Muscle layer of duodenum (tissue), 2 donors: ENCODE measurements around the gene ATP1B3.
"Not testable (repeated sequence)": the region's sequence is repeated elsewhere in the genome, so short reads cannot be mapped to it uniquely, and the experiment has no call there.

Experiments
- H3K27ac ChIP-seq: one replicate; pipeline ENCODE4 v1.7.0; 2013; ENCODE audit warnings: mild to moderate bottlenecking, low read length
- H3K27me3 ChIP-seq: one replicate; pipeline ENCODE4 v1.7.0; 2013; ENCODE audit warnings: low read depth, mild to moderate bottlenecking, control low read depth, low read length
- H3K36me3 ChIP-seq, 2 donors: one replicate each; pipeline ENCODE4 v1.7.0; 2013; ENCODE audit warnings: low read length in 2 of 2, control low read depth in 1 of 2, mild to moderate bottlenecking in 1 of 2; ENCODE audit not compliant: insufficient read depth in 2 of 2, control insufficient read depth in 1 of 2
- H3K4me1 ChIP-seq, 2 donors: one replicate each; pipeline ENCODE4 v1.7.0; 2013; ENCODE audit warnings: low read length in 2 of 2, mild to moderate bottlenecking in 2 of 2, control low read depth in 1 of 2, moderate library complexity in 1 of 2; ENCODE audit not compliant: insufficient read depth in 2 of 2, control insufficient read depth in 1 of 2
- H3K4me3 ChIP-seq, 2 donors: one replicate each; pipeline ENCODE4 v1.7.0; 2013; ENCODE audit warnings: low read length in 2 of 2, low read depth in 1 of 2, mild to moderate bottlenecking in 1 of 2
- H3K9me3 ChIP-seq, 2 donors: one replicate each; pipeline ENCODE4 v1.7.0; 2013; ENCODE audit warnings: low read length in 2 of 2, control low read depth in 1 of 2, mild to moderate bottlenecking in 1 of 2; ENCODE audit not compliant: control insufficient read depth in 1 of 2
- donor health status: healthy.

ATP1B3 gene

GRCh38 chr3:141881702-141882101 lies 5.3 kb downstream of the ATP1B3 start:
- no peaks in the 10 kb centered on the region for H3K9me3 ChIP-seq
- H3K4me1 ChIP-seq = peaks cover 0 to 16% of the 10 kb centered on the region in 2 donors
- H3K27me3 ChIP-seq = no peaks in the 10 kb centered on the region
- no peak overlapping the region for H3K4me3 ChIP-seq
- no peak overlapping the region for H3K27ac ChIP-seq
- H3K36me3 ChIP-seq = peaks cover 0 to 1% of the 10 kb centered on the region in 2 donors

- Histone ChIP-seq H3K27ac (no peak overlapping the region), H3K4me3 (no peak overlapping the region), H3K27me3 (no peaks in the 10 kb centered on the region), H3K9me3 (no peaks in the 10 kb centered on the region), H3K4me1 (no peaks in the 10 kb centered on the region), H3K36me3 (peaks cover 0 to 5% of the 10 kb centered on the region in 2 donors)
These were observed 10.6 kb downstream of the ATP1B3 start for GRCh38 chr3:141887051-141887450.

- not testable (repeated sequence) for H3K27me3 ChIP-seq, H3K36me3 ChIP-seq, H3K9me3 ChIP-seq, H3K4me3 ChIP-seq, H3K27ac ChIP-seq, H3K4me1 ChIP-seq
These were observed 12.1 kb downstream of the ATP1B3 start for GRCh38 chr3:141888548-141888947.

- H3K27me3 ChIP-seq = no peaks in the 10 kb centered on the region
- no peak overlapping the region for H3K27ac ChIP-seq
- no peak overlapping the region for H3K4me3 ChIP-seq
- H3K9me3 ChIP-seq = no peaks in the 10 kb centered on the region
- H3K4me1 ChIP-seq = no peaks in the 10 kb centered on the region
- peaks cover 0 to 4% of the 10 kb centered on the region in 2 donors for H3K36me3 ChIP-seq
These were observed 18.2 kb downstream of the ATP1B3 start for GRCh38 chr3:141894524-141895176.

GRCh38 chr3:141895731-141896130 lies 19.3 kb downstream of the ATP1B3 start:
- Histone ChIP-seq H3K4me3 (no peak overlapping the region), H3K27me3 (no peaks in the 10 kb centered on the region), H3K9me3 (peaks cover 0 to 6% of the 10 kb centered on the region in 2 donors), H3K36me3 (peaks cover 0 to 4% of the 10 kb centered on the region in 2 donors), H3K27ac (no peak overlapping the region), H3K4me1 (no peaks in the 10 kb centered on the region)

GRCh38 chr3:141898908-141899307 lies 22.5 kb downstream of the ATP1B3 start:
- Histone ChIP-seq H3K9me3 (peaks cover 0 to 6% of the 10 kb centered on the region in 2 donors), H3K36me3 (peaks cover 0 to 4% of the 10 kb centered on the region in 2 donors), H3K27me3 (no peaks in the 10 kb centered on the region), H3K4me1 (no peaks in the 10 kb centered on the region), H3K27ac (no peak overlapping the region), H3K4me3 (no peak overlapping the region)

- Histone ChIP-seq H3K4me1 (no peaks in the 10 kb centered on the region), H3K9me3 (peaks cover 0 to 6% of the 10 kb centered on the region in 2 donors), H3K36me3 (peaks cover 0 to 10% of the 10 kb centered on the region in 2 donors)
These were observed 23.9 kb downstream of the ATP1B3 start for GRCh38 chr3:141900343-141900742.

GRCh38 chr3:141901914-141902313 lies 25.5 kb downstream of the ATP1B3 start:
- H3K27me3 ChIP-seq = no peaks in the 10 kb centered on the region
- H3K9me3 ChIP-seq = peaks cover 0 to 6% of the 10 kb centered on the region in 2 donors
- no peak overlapping the region for H3K4me3 ChIP-seq
- peaks cover under 1 to 11% of the 10 kb centered on the region in 2 donors for H3K36me3 ChIP-seq
- no peaks in the 10 kb centered on the region for H3K4me1 ChIP-seq
- no peak overlapping the region for H3K27ac ChIP-seq

More at GRCh38 chr3:141900343-141900742, 23.9 kb downstream of the ATP1B3 start:
- Histone ChIP-seq H3K27ac (no peak overlapping the region), H3K27me3 (no peaks in the 10 kb centered on the region), H3K4me3 (no peak overlapping the region)

- H3K9me3 ChIP-seq = peaks cover 0 to 6% of the 10 kb centered on the region in 2 donors
- no peaks in the 10 kb centered on the region for H3K27me3 ChIP-seq
- no peak overlapping the region for H3K27ac ChIP-seq
- no peak overlapping the region for H3K4me3 ChIP-seq
- no peaks in the 10 kb centered on the region for H3K4me1 ChIP-seq
- peaks cover 13 to 18% of the 10 kb centered on the region in 2 donors for H3K36me3 ChIP-seq
These were observed 27.8 kb downstream of the ATP1B3 start for GRCh38 chr3:141904203-141904602.

GRCh38 chr3:141905129-141905528 lies 28.7 kb downstream of the ATP1B3 start:
- no peak overlapping the region for H3K4me3 ChIP-seq
- H3K27me3 ChIP-seq = no peaks in the 10 kb centered on the region
- peaks cover 18 to 23% of the 10 kb centered on the region in 2 donors for H3K36me3 ChIP-seq
- peaks cover 0 to 1% of the 10 kb centered on the region in 2 donors for H3K9me3 ChIP-seq
- no peak overlapping the region for H3K27ac ChIP-seq
- no peaks in the 10 kb centered on the region for H3K4me1 ChIP-seq

- Histone ChIP-seq H3K36me3 (peaks cover 24 to 25% of the 10 kb centered on the region in 2 donors), H3K4me3 (no peak overlapping the region), H3K4me1 (no peaks in the 10 kb centered on the region), H3K27me3 (no peaks in the 10 kb centered on the region), H3K27ac (no peak overlapping the region), H3K9me3 (no peaks in the 10 kb centered on the region)
These were observed 33.0 kb downstream of the ATP1B3 start for GRCh38 chr3:141909408-141909807.

GRCh38 chr3:141909986-141910385 lies 33.5 kb downstream of the ATP1B3 start:
- H3K27ac ChIP-seq, H3K4me1 ChIP-seq, H3K9me3 ChIP-seq, H3K27me3 ChIP-seq, H3K4me3 ChIP-seq: not testable (repeated sequence)
- H3K36me3 ChIP-seq = peaks cover 22 to 29% of the 10 kb centered on the region in 2 donors
